PC-9 (cell line): ENCODE data around the gene SLC66A2. TPM values are rescaled to one million over a fixed set of nuclear protein-coding genes. Genes with fewer than 3 reads are reported as not detected.

Experiments used
- BruUV-seq: library from RNA; stranded (reverse); fragments of 400-500 nt; replicated peaks from 2 replicates; lab custom pipeline; 2021; lab: Mats Ljungman, UMichigan
- CTCF ChIA-PET: fragments of 300-600 bp; sonication (Branson Sonifier 250); formaldehyde crosslinking; loops from one replicate; lab custom pipeline; 2022; ENCODE audit warnings: antibody characterized with exemption; lab: Charles Lee
- POLR2A ChIA-PET: fragments of 300-600 bp; sonication (Branson Sonifier 250); formaldehyde crosslinking; loops from one replicate; lab custom pipeline; 2022; ENCODE audit warnings: antibody characterized with exemption; ENCODE audit not compliant: unreplicated experiment; lab: Charles Lee
- DNase-seq, 2 experiments: peaks; one replicate each; pipeline versions ENCODE4 v3.0.0 to v3.0.0-alpha.2; 2015 to 2022; ENCODE audit warnings: mixed read lengths in 1 of 2
- H2AFZ ChIP-seq: fragments of 200-600 bp; sonication (generic); 2 replicates; pipeline ENCODE4 v1.8.1; 2017; ENCODE audit warnings: antibody characterized with exemption
- H3F3A ChIP-seq: fragments of 200-600 bp; sonication (generic); 2 replicates; pipeline ENCODE4 v1.8.1; 2017; ENCODE audit warnings: antibody characterized with exemption, mild to moderate bottlenecking, low read depth; ENCODE audit not compliant: insufficient read depth
- H3K27ac ChIP-seq: fragments of 200-600 bp; sonication (generic); 2 replicates; pipeline ENCODE4 v1.6.1; 2016; ENCODE audit warnings: mixed run types
- H3K27me3 ChIP-seq: fragments of 200-600 bp; sonication (generic); 2 replicates; pipeline ENCODE4 v1.6.1; 2016; ENCODE audit warnings: low read depth, mixed run types; ENCODE audit not compliant: insufficient read depth
- H3K36me3 ChIP-seq: fragments of 200-600 bp; sonication (generic); 2 replicates; pipeline ENCODE4 v1.6.1; 2016; ENCODE audit warnings: low read depth, mixed run types
- H3K4me1 ChIP-seq: fragments of 200-600 bp; sonication (generic); replicated peaks from 2 replicates; pipeline ENCODE4 v1.6.1; 2016; ENCODE audit warnings: mixed run types; ENCODE audit not compliant: insufficient read depth
- H3K4me2 ChIP-seq: fragments of 200-600 bp; sonication (generic); 2 replicates; pipeline ENCODE4 v1.6.1; 2017; ENCODE audit warnings: mixed run types
- H3K4me3 ChIP-seq: fragments of 200-600 bp; sonication (generic); 2 replicates; pipeline ENCODE4 v1.6.1; 2016; ENCODE audit warnings: mixed run types
- H3K79me2 ChIP-seq: fragments of 200-600 bp; sonication (generic); 2 replicates; pipeline ENCODE4 v1.6.1; 2017; ENCODE audit warnings: low read depth, mixed run types
- H3K9me2 ChIP-seq: fragments of 200-600 bp; sonication (generic); 2 replicates; pipeline ENCODE4 v1.8.1; 2017; ENCODE audit warnings: mild to moderate bottlenecking; ENCODE audit not compliant: insufficient read depth
- H3K9me3 ChIP-seq: fragments of 200-600 bp; sonication (generic); 2 replicates; pipeline ENCODE4 v1.8.1; 2016; ENCODE audit warnings: low read depth; ENCODE audit not compliant: insufficient read depth
- H4K20me1 ChIP-seq: fragments of 200-600 bp; sonication (generic); 2 replicates; pipeline ENCODE4 v1.8.1; 2017; ENCODE audit not compliant: insufficient read depth
- EZH2 ChIP-seq: fragments of 200-600 bp; sonication (generic); IDR thresholded peaks from 2 replicates; pipeline ENCODE4 v1.8.0; 2017; ENCODE audit warnings: antibody characterized with exemption, low read depth
- intact Hi-C: fragments of 100-400 bp; cut with micrococcal nuclease; formaldehyde crosslinking; loops from one replicate; pipeline ENCODE4 v1.10.0; 2022; ENCODE audit not compliant: unreplicated experiment
- total RNA-seq: library from RNA; stranded (reverse); gene quantifications from 2 replicates; pipeline ENCODE4 v1.2.3, GENCODE V29; 2021
- TF ChIP-seq, protein P1 (sequence below): fragments of 200-600 bp; sonication (generic); conservative IDR thresholded peaks from 2 replicates; pipeline ENCODE4 v1.6.1; 2017; ENCODE audit warnings: mixed run types, antibody characterized with exemption, mild to moderate bottlenecking, moderate library complexity

Gene SLC66A2
- total RNA-seq, 1 experiment from 2014 or later = 24.3 TPM

DNA sequence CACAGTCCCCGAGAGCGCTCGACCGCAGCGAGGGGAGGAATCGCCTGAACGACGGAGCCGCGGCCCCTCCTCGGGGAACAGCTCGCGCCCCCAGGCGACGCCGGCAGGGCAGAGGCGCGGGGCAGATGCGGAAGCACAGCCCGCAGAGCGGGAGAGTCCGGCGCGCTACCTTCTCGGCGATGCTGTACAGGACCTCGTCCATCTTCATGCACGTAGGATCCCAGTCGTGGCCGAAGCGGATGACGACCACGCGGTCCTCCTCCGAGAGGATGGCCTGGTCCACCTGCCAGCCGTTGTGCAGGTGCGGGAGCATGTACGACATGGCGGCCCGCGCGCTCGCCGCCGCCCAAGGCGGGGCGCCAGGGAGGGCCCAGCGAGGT, 36.6 kb upstream of the SLC66A2 start:
- H3K27me3 ChIP-seq = no peaks in the 10 kb centered on the region
- peak overlapping the region; percentile 88 for H2AFZ ChIP-seq
- peaks cover 22% of the 10 kb centered on the region for H3F3A ChIP-seq
- peak overlapping the region; percentile 98 for H3K4me2 ChIP-seq
- intact Hi-C loops = loop anchor here (2.0 kb wide), 1 partner anchor 47 kb away; the partner anchor contains the start of gene RBFA
- H3K79me2 ChIP-seq = peaks cover 58% of the 10 kb centered on the region
- no peaks in the 10 kb centered on the region for H3K9me3 ChIP-seq
- POLR2A ChIA-PET = interaction anchor here (1.1 kb wide), 1 partner anchor 26 kb away, joined by 14 read pairs; no protein-coding TSS in a partner anchor
- H3K9me2 ChIP-seq = no peaks in the 10 kb centered on the region
- peaks cover 48% of the 10 kb centered on the region for H4K20me1 ChIP-seq
- H3K4me3 ChIP-seq = peak overlapping the region; percentile 88
- TF ChIP-seq EZH2 = no peak
- TF ChIP-seq, protein P1, sequence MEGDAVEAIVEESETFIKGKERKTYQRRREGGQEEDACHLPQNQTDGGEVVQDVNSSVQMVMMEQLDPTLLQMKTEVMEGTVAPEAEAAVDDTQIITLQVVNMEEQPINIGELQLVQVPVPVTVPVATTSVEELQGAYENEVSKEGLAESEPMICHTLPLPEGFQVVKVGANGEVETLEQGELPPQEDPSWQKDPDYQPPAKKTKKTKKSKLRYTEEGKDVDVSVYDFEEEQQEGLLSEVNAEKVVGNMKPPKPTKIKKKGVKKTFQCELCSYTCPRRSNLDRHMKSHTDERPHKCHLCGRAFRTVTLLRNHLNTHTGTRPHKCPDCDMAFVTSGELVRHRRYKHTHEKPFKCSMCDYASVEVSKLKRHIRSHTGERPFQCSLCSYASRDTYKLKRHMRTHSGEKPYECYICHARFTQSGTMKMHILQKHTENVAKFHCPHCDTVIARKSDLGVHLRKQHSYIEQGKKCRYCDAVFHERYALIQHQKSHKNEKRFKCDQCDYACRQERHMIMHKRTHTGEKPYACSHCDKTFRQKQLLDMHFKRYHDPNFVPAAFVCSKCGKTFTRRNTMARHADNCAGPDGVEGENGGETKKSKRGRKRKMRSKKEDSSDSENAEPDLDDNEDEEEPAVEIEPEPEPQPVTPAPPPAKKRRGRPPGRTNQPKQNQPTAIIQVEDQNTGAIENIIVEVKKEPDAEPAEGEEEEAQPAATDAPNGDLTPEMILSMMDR = no peak; the same call in 1 of the 2 replicates
- DNase-seq = peak; percentile 50 to 66
- peaks cover 21% of the 10 kb centered on the region; the same call in 1 of the 2 replicates for H3K36me3 ChIP-seq
- peak overlapping the region; percentile 82 for H3K27ac ChIP-seq
- BruUV-seq = no TSS peak
- H3K4me1 ChIP-seq = peaks cover 27% of the 10 kb centered on the region
- CTCF ChIA-PET = no interaction called here

DNA sequence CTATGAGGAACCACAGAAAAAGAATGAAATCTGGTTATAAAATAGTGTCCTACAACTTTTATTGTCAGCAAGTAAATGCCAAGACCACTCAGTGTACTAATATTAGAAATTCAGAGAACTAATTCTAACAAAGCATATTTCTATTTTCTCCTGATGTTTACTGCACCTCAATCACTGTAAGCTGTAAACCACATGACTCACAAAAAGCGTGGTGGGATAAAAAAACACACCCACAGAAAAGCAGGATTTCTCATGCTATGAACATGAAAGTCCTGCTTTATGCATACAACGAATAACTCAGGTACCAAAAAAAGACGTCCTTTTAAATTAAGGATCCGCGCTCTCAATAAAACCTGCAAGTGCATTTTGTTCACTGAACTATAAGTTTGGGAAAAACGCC, 36.1 kb upstream of the SLC66A2 start:
- BruUV-seq = TSS peak; percentile 27
- intact Hi-C loops = no loop called here
- Histone ChIP-seq H3K27me3 (no peaks in the 10 kb centered on the region), H3K4me1 (peaks cover 27% of the 10 kb centered on the region), H3F3A (peaks cover 22% of the 10 kb centered on the region), H3K9me3 (no peaks in the 10 kb centered on the region), H3K27ac (peak overlapping the region; percentile 82), H4K20me1 (peaks cover 53% of the 10 kb centered on the region), H3K79me2 (peaks cover 62% of the 10 kb centered on the region), H2AFZ (peak overlapping the region; percentile 88), H3K9me2 (no peaks in the 10 kb centered on the region), H3K4me2 (peak overlapping the region; percentile 98), H3K4me3 (peak overlapping the region; percentile 88), H3K36me3 (peaks cover 21% of the 10 kb centered on the region; the same call in 1 of the 2 replicates)
- no peak for DNase-seq
- no peak for TF ChIP-seq EZH2
- TF ChIP-seq, protein P1 = no peak
- ChIA-PET POLR2A (interaction anchor here (1.1 kb wide), 1 partner anchor 25 kb away, joined by 14 read pairs; no protein-coding TSS in a partner anchor), CTCF (no interaction called here)

GRCh38 chr18:79986726-79987125, 35.3 kb upstream of the SLC66A2 start:
- CTCF ChIA-PET = no interaction called here
- Histone ChIP-seq H4K20me1 (peaks cover 61% of the 10 kb centered on the region), H3K27me3 (no peaks in the 10 kb centered on the region), H3K4me3 (peak overlapping the region; percentile 88), H3K4me2 (peak overlapping the region; percentile 98), H3K27ac (no peak overlapping the region), H3K9me2 (no peaks in the 10 kb centered on the region), H3K36me3 (peaks cover 21% of the 10 kb centered on the region; the same call in 1 of the 2 replicates), H3F3A (peaks cover 22% of the 10 kb centered on the region), H3K9me3 (no peaks in the 10 kb centered on the region), H2AFZ (no peak overlapping the region), H3K4me1 (peaks cover 27% of the 10 kb centered on the region), H3K79me2 (peaks cover 71% of the 10 kb centered on the region)
- DNase-seq = no peak
- intact Hi-C loops = no loop called here
- no TSS peak for BruUV-seq
- POLR2A ChIA-PET = no interaction called here
- no peak for TF ChIP-seq EZH2
- TF ChIP-seq, protein P1 = no peak
